IPS-NIHi11 (cell line): ENCODE data around the gene RBP2.

Source experiments
- DNase-seq: peaks from one replicate; pipeline ENCODE4 v3.0.0; 2012; ENCODE audit warnings: mixed read lengths, low spot score

RBP2 gene

GRCh38 chr3:139476348-139476747 lies at the start of gene RBP2:
Gene RBP2, minus strand, starts transcription at chr3:139476516. Its CDS starts 57 bp downstream, at chr3:139476459.
- DNase-seq: no peak

GRCh38 chr3:139524841-139525636 lies 48.7 kb upstream of the RBP2 start:
- no peak for DNase-seq

GRCh38 chr3:139523718-139524117 lies 47.4 kb upstream of the RBP2 start:
- DNase-seq: peak; percentile 44

- DNase-seq: no peak
Observed at GRCh38 chr3:139523166-139523565, 46.9 kb upstream of the RBP2 start.

- DNase-seq: peak; percentile 72
Observed at GRCh38 chr3:139522421-139522820, 46.1 kb upstream of the RBP2 start.

GRCh38 chr3:139521816-139522215 lies 45.5 kb upstream of the RBP2 start:
- no peak for DNase-seq

GRCh38 chr3:139521144-139521543 lies 44.8 kb upstream of the RBP2 start:
- no peak for DNase-seq

- DNase-seq: peak; percentile 72
Observed at GRCh38 chr3:139519998-139520737, 43.9 kb upstream of the RBP2 start.

- no peak for DNase-seq
Observed at GRCh38 chr3:139518926-139519842, 42.9 kb upstream of the RBP2 start.

- DNase-seq: no peak
Observed at GRCh38 chr3:139518306-139518705, 42.0 kb upstream of the RBP2 start.

GRCh38 chr3:139517321-139518065 lies 41.2 kb upstream of the RBP2 start:
- no peak for DNase-seq

GRCh38 chr3:139514741-139515140 lies 38.4 kb upstream of the RBP2 start:
- no peak for DNase-seq

GRCh38 chr3:139509631-139510030 lies 33.3 kb upstream of the RBP2 start:
- no peak for DNase-seq

GRCh38 chr3:139506766-139507165 lies 30.4 kb upstream of the RBP2 start:
- no peak for DNase-seq

- DNase-seq: no peak
Observed at GRCh38 chr3:139505829-139506386, 29.6 kb upstream of the RBP2 start.

GRCh38 chr3:139499536-139499935 lies 23.2 kb upstream of the RBP2 start:
- DNase-seq: no peak

GRCh38 chr3:139493826-139494385 lies 17.6 kb upstream of the RBP2 start:
- no peak for DNase-seq

GRCh38 chr3:139491966-139492365 lies 15.7 kb upstream of the RBP2 start:
- no peak for DNase-seq

GRCh38 chr3:139491027-139491700 lies 14.8 kb upstream of the RBP2 start:
- DNase-seq: no peak

GRCh38 chr3:139482206-139482605 lies 5.9 kb upstream of the RBP2 start:
- no peak for DNase-seq
